Measurements from ENCODE around the gene DAAM2.

DNA sequence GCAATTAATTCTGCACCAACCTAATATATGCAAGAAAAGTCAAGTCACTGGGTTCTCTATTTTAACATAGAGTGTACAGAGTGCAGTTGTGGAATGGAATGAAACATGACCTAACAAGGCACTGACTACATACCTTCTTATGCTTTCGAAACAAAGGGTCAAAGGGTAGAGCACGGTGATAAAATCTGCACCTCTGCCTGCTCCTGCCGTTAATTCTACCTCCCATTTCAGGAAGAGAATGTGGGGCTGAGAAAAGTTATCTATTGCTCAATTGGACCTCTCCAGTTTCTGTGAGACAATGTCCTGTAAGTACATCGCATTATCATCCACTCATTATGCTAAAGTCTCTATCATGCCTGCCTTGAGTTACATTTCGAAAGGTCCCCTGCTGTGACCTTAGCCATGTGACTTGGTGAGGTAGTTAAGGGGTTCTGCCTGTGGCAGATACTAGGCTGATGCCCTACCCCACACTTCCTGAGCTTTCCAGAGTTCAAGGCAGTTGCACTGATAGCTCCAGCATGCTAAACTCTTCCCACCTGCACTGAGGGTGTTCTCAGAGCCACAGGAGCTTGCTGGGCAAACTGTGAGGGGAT is 156.1 kb downstream of the DAAM2 start:
- TF ChIP-seq ARNT (IDR thresholded peaks at IDR 0.05), result no peak
- no peak for TF ChIP-seq TARDBP (IDR thresholded peaks at IDR 0.05)
- no peak for TF ChIP-seq SUZ12 (IDR thresholded peaks at IDR 0.05)
- TF ChIP-seq, protein P1, sequence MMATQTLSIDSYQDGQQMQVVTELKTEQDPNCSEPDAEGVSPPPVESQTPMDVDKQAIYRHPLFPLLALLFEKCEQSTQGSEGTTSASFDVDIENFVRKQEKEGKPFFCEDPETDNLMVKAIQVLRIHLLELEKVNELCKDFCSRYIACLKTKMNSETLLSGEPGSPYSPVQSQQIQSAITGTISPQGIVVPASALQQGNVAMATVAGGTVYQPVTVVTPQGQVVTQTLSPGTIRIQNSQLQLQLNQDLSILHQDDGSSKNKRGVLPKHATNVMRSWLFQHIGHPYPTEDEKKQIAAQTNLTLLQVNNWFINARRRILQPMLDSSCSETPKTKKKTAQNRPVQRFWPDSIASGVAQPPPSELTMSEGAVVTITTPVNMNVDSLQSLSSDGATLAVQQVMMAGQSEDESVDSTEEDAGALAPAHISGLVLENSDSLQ (IDR thresholded peaks at IDR 0.05), result no peak
- TF ChIP-seq BHLHE40 (IDR thresholded peaks at IDR 0.05; ENCODE audit: borderline replicate concordance), result no peak
- no peak for TF ChIP-seq LEF1 (IDR thresholded peaks at IDR 0.05; ENCODE audit: borderline replicate concordance)
- no peak for TF ChIP-seq HDGF (IDR thresholded peaks at IDR 0.05; ENCODE audit: borderline replicate concordance)
- no peak for TF ChIP-seq FOXM1 (IDR thresholded peaks at IDR 0.05; ENCODE audit: borderline replicate concordance)
- TF ChIP-seq L3MBTL2 (conservative IDR thresholded peaks at IDR 0.05), result no peak
- no peak for TF ChIP-seq ELF4 (IDR thresholded peaks at IDR 0.05)
- TF ChIP-seq NFRKB (IDR thresholded peaks at IDR 0.05), result no peak
- TF ChIP-seq FOXK2 (IDR thresholded peaks at IDR 0.05), result no peak
- TF ChIP-seq FOXA1 (IDR thresholded peaks at IDR 0.05), result no peak
- no peak for TF ChIP-seq ZNF384 (IDR thresholded peaks at IDR 0.05)
